IMR-90 (cell line): ENCODE data around the gene PROCR.

Source experiments
- BHLHE40 ChIP-seq: fragments of 150-350 bp; IDR thresholded peaks from 2 replicates; pipeline ENCODE4 v1.6.1; 2016; ENCODE audit warnings: mild to moderate bottlenecking, low read depth, low read length
- CEBPB ChIP-seq: IDR thresholded peaks from 2 replicates; pipeline ENCODE4 v1.6.1; 2012; ENCODE audit warnings: low read depth, low read length, improper control_type of control experiment
- CHD1 ChIP-seq: IDR thresholded peaks from 2 replicates; pipeline ENCODE4 v1.6.1; 2012; ENCODE audit warnings: low read depth, low read length, improper control_type of control experiment
- MXI1 ChIP-seq: IDR thresholded peaks from 2 replicates; pipeline ENCODE4 v1.6.1; 2012; ENCODE audit warnings: low read depth, mild to moderate bottlenecking, low read length, moderate library complexity, borderline replicate concordance
- NFE2L2 ChIP-seq: fragments of 150-350 bp; IDR thresholded peaks from 2 replicates; pipeline ENCODE4 v1.6.1; 2016; ENCODE audit warnings: low read depth, mild to moderate bottlenecking, low read length
- POLR2A ChIP-seq: IDR thresholded peaks from 2 replicates; pipeline ENCODE4 v1.6.1; 2012; ENCODE audit warnings: mild to moderate bottlenecking, low read depth, low read length
- RAD21 ChIP-seq: IDR thresholded peaks from 2 replicates; pipeline ENCODE4 v1.6.1; 2012; ENCODE audit warnings: low read length, improper control_type of control experiment
- RCOR1 ChIP-seq: IDR thresholded peaks from 2 replicates; pipeline ENCODE4 v1.6.1; 2012; ENCODE audit warnings: mild to moderate bottlenecking, low read length, improper control_type of control experiment; ENCODE audit not compliant: insufficient replicate concordance
- RFX5 ChIP-seq: IDR thresholded peaks from 2 replicates; pipeline ENCODE4 v1.8.0; 2012; ENCODE audit warnings: low read depth, mild to moderate bottlenecking, low read length, moderate library complexity
- TF ChIP-seq, protein P1 (sequence below): conservative IDR thresholded peaks from 2 replicates; pipeline ENCODE4 v1.5.1; 2012; ENCODE audit warnings: mild to moderate bottlenecking, low read depth, low read length, improper control_type of control experiment
- TF ChIP-seq, protein P2 (sequence below): fragments of 150-350 bp; IDR thresholded peaks from 2 replicates; pipeline ENCODE4 v1.6.1; 2016; ENCODE audit warnings: low read depth, mild to moderate bottlenecking, low read length, moderate library complexity, borderline replicate concordance

DNA sequence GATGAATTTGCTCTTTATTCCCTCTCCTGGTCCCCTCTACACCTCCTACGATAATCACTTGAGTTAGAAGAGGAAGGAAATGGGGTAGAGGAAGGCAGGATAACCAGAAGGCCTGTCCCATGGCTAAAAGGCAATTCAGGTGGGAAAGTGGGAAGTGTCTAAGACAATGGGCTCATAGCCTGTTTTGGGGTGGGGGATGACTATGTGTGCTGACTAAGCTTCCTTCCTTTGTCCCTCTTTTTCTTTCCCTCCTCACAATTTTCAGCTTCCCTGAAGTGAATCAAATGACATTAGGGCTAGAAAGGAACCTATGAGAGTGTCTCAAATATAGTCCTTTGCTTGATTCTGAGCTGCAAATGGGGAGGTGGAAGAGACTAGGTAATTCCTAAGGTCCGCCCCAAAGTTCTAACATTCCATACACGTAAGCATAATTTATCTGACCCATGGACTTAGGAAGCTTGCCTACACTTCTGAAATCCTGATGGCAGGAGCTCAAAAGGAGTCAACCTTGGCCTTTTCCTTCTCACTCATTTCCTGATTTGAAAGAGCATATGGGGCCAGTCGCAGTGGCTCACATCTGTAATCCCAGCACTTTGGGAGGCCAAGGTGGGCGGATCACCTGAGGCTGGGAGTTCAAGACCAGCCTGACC, 49.0 kb upstream of the PROCR start:
- TF ChIP-seq, protein P1, sequence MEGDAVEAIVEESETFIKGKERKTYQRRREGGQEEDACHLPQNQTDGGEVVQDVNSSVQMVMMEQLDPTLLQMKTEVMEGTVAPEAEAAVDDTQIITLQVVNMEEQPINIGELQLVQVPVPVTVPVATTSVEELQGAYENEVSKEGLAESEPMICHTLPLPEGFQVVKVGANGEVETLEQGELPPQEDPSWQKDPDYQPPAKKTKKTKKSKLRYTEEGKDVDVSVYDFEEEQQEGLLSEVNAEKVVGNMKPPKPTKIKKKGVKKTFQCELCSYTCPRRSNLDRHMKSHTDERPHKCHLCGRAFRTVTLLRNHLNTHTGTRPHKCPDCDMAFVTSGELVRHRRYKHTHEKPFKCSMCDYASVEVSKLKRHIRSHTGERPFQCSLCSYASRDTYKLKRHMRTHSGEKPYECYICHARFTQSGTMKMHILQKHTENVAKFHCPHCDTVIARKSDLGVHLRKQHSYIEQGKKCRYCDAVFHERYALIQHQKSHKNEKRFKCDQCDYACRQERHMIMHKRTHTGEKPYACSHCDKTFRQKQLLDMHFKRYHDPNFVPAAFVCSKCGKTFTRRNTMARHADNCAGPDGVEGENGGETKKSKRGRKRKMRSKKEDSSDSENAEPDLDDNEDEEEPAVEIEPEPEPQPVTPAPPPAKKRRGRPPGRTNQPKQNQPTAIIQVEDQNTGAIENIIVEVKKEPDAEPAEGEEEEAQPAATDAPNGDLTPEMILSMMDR: no peak
- no peak for TF ChIP-seq RCOR1
- no peak for TF ChIP-seq POLR2A
- TF ChIP-seq, protein P2, sequence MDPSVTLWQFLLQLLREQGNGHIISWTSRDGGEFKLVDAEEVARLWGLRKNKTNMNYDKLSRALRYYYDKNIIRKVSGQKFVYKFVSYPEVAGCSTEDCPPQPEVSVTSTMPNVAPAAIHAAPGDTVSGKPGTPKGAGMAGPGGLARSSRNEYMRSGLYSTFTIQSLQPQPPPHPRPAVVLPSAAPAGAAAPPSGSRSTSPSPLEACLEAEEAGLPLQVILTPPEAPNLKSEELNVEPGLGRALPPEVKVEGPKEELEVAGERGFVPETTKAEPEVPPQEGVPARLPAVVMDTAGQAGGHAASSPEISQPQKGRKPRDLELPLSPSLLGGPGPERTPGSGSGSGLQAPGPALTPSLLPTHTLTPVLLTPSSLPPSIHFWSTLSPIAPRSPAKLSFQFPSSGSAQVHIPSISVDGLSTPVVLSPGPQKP: no peak
- no peak for TF ChIP-seq NFE2L2
- no peak for TF ChIP-seq RAD21
- TF ChIP-seq CEBPB: no peak
- TF ChIP-seq BHLHE40: no peak
- TF ChIP-seq RFX5: no peak
- no peak for TF ChIP-seq MXI1
- no peak for TF ChIP-seq CHD1
